ENCODE measurements around the gene KHK.
"Not testable (repeated sequence)": the region's sequence is repeated elsewhere in the genome, so short reads cannot be mapped to it uniquely, and the experiment has no call there.

KHK gene

DNA sequence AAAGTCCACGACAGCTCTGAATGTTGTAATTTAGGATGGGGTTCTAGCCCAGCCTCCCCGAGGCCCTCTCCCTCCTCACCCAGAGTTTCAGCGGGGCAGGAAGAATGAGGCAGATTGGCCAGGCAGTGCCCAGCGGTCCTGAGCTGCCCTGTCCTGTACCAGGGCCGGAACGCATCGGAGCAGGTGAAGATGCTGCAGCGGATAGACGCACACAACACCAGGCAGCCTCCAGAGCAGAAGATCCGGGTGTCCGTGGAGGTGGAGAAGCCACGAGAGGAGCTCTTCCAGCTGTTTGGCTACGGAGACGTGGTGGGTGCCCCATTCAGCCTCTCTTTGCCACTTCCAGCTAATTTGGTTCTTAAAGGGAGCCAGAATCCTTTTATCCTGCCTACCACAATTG, 10.8 kb downstream of the KHK start:
- no peak for DNase-seq

DNA sequence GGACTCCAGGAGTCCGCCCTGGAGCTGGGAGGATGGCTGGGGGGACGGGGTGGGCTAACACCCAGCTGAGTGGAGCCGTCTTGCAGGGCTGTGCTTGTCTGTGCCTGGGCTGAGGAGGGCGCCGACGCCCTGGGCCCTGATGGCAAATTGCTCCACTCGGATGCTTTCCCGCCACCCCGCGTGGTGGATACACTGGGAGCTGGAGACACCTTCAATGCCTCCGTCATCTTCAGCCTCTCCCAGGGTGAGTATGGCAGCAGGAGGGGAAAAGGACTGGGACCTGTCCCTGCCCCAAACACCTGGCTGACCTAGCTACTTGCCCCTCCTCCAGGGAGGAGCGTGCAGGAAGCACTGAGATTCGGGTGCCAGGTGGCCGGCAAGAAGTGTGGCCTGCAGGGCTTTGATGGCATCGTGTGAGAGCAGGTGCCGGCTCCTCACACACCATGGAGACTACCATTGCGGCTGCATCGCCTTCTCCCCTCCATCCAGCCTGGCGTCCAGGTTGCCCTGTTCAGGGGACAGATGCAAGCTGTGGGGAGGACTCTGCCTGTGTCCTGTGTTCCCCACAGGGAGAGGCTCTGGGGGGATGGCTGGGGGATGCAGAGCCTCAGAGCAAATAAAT, 12.9 kb downstream of the KHK start:
- no peak for DNase-seq

DNA sequence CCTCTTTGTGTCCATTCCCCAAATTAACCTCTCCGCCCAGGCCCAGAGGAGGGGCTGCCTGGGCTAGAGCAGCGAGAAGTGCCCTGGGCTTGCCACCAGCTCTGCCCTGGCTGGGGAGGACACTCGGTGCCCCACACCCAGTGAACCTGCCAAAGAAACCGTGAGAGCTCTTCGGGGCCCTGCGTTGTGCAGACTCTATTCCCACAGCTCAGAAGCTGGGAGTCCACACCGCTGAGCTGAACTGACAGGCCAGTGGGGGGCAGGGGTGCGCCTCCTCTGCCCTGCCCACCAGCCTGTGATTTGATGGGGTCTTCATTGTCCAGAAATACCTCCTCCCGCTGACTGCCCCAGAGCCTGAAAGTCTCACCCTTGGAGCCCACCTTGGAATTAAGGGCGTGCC, 13.5 kb downstream of the KHK start:
- DNase-seq, result no peak

DNA sequence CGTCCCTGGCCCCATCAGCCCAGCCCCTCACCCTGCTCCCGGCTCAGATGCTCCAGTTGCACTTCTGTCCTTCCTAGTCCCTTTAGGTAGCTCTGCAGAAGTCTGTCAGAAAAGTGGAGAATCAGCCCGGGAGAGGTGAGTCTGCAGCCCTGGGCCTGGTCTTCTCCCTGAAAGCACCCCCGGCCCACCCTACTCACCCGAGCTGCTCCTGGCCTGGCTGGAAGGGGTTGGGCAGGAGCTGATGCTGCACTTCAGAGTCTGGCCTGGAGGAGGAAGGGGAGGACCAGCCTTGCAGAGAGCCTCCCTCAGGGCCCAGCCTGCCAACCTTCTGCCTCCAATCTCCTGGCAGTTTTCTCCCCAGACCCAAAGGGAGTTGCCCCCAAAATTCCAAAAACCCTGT, 15.8 kb downstream of the KHK start:
- DNase-seq, result no peak

DNA sequence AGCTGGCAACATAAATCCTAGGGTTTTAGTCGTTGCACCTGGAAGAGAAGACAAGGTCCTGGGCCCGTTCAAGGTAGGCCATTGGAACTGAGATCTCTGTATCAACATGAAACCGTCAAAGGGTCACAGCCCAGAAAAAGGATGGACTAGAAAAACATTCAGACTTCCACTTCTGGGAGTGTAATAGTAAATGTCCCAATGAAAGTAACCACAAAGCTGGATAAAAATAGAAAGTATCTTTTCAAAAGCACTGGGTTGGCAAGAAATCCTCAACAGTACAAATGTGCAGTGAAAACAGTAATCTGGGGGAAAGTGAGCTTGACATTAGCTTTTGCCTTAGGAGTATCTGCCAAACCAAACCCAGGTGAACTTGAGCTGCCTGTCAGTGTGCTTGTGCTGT, 19.4 kb downstream of the KHK start:
- no peak for DNase-seq

DNA sequence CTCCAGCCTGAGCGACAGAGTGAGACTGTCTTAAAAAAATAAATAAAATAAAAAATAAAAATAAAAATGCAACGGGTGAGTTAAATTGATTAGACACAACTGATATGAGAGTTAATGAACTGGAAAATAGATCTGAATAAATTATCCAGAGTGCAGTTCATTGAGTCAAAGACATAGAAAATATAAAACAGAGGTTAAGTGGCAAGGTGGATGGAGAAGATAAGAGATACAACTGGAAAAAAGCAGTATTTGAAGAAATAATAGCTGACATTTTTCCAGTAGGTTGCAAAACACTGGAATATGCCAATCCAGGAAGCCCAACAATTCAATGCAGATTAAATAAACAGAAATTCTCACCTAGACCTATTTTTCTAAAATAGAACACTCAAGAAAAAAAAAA, 21.6 kb downstream of the KHK start:
- DNase-seq, result no peak

DNA sequence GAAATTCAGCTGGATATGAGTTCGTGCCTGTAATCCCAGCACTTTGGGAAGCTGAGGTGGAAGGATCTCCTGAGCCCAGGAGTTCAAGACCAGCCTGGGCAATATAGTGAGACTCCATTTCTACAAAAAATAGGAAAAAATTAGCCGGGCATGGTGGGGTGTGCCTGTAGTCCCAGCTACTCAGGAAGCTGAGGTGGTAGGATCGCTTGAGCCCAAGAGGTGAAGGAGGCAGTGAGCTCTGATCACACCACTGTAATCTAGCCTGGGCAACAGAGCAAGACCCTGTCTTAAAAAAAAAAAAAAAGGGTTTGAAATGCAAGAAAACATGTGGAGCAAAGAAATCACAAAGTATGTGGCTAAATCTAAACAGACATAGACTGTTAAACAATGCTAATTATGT, 22.5 kb downstream of the KHK start:
- DNase-seq, result no peak

DNA sequence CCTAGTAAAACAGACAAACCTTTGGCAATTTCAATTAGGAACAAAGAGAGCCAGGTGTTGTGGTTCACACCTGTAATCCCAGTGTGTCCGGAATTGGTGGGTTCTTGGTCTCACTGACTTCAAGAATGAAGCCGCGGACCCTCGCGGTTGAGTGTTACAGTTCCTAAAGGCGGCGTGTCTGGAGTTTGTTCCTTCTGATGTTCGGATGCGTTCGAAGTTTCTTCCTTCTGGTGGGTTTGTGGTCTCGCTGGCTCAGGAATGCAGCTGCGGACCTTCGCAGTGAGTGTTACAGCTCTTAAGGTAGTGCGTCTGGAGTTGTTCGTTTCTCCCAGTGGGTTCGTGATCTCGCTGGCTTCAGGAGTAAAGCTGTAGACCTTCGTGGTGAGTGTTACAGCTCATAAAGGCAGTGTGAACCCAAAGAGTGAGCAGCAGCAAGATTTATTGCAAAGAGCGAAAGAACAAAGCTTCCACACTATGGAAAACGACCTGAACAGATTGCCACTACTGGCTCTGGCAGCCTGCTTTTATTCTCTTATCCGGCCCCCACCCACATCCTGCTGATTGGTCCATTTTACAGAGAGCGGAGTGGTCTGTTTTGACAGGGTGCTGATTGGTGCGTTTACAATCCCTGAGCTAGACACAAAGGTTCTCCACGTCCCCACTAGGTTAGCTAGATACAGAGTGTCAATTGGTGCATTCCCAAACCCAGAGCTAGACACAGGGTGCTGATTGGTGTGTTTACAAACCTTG, 24.2 kb downstream of the KHK start:
- DNase-seq, result not testable (repeated sequence)

DNA sequence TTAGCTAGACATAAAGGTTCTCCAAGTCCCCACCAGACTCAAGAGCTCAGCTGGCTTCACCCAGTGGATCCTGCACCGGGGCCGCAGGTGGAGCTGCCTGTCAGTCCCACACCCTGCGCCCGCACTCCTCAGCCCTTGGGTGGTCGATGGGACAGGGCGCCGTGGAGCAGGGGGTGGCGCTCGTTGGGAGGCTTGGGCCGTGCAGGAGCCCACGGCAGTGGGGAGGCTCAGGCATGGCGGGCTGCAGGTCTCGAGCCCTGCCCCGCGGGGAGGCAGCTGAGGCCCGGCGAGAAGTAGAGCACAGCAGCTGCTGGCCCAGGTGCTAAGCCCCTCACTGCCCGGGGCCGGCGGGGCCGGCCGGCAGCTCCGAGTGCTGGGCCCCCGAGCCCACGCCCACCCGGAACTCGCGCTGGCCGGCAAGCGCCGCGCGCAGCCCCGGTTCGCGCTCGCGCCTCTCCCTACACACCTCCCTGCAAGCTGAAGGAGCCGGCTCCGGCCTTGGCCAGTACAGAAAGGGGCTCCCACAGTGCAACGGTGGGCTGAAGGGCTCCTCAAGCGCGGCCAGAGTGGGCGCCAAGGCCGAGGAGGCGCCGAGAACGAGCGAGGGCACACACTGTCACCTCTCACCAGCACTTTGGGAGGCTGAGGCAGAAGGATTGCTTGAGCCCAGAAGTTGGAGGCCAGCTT, 25.0 kb downstream of the KHK start:
- not testable (repeated sequence) for DNase-seq

DNA sequence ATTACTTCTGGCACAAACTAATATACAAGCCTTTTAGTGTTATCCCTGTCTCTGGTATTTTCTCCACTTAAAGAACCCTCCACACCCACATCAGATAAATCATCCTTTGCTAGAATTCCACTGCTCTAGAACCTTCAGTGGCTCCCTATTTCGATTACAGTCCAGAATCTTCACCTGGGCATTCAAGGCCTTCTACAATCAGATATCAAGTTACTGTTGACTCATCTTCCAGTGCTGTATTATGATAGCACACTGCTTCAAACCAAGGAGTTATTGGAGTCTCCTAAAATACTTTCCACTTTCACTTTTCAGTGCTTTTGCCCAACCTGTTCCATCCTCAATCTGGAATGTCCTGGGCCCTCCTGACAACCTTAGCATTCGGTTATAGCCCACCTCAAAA, 28.9 kb downstream of the KHK start:
- no peak for DNase-seq

DNA sequence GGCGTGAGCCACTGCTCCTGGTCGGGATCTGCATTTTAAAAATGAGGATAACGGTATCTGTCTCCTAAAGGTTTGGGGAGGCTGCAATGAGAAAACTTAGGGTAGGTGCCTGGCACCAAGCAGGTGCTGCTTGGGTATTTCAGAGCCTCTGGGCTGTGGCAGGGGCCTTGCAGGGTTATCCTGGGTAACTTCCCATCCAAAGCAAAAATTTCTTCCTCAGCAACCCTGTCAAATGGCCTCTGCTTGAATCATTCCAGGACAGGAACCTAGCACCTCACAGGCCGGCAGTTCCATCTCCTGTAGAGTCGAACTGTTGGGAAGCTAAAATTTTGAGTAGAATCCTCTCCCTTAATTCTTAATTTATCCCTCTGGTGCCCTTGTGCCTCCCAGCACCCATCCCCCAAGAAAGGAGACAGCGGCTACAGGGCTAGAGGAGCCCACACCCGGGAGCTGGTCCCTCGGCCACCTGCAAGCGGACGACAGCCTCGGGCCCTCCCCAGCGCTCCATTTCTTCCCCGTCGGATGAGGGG, 31.5 kb downstream of the KHK start:
- DNase-seq, result no peak

DNA sequence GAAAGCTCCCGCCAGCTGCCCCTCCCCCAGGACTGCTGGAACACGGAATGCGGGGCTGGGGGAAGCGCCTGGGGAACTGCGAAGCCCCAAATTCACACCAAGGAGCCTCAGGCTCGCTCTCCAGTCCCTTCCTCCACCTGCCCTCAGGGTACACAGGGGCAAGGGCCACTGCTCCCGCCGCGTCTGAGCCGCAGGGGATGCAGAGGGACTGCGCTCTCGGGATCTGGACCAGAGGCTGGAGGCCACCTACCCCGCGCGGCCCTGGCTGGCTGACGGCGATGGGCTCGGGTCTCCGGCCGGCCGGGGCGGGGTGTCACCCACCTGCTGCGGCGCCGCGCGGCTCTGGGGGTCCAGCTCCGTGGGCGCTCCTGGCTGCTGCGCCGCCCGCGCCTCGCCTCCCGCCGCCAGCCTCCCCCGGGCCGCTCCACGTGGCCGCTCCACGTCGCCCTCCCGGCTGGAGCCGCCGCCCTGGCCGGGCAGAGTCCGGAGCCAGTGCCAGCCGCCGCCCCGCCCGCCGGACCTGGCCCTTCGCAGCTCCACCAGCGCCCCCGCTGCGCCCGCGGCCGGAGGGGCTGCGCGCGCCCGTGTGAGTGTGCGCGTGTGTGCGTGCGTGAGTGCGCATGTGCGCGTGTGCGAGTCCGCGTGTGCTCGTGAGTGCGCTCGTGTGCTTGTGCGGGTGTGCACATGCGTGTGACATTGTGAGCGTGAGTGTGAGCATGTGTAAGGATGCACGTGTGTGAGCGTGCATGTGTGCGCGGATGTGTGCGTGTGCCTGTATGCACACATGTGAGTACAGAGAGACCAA, 32.2 kb downstream of the KHK start, which contains the start of gene CGREF1:
Gene CGREF1, minus strand, starts transcription at position 604 of the 805 bp plus-strand sequence. CDS start 14,762 bp downstream, outside the sequence.
- peak; percentile 15 to 23 for DNase-seq

DNA sequence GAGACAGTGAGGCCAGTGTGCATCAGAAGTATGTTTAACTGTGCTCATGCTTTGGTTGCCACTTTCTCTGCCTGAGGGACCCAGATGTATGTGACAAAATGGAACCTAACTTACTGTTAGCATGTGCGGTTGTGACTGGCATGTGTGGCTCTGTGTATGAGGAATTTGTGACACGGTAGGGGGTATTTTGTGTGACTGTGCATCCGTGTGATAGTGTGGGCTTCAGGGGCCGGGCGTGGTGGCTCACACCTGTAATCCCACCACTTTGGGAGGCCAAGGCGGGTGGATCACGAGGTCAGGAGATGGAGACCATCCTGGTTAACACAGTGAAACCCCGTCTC, 32.7 kb downstream of the KHK start:
- not testable (repeated sequence) for DNase-seq

DNA sequence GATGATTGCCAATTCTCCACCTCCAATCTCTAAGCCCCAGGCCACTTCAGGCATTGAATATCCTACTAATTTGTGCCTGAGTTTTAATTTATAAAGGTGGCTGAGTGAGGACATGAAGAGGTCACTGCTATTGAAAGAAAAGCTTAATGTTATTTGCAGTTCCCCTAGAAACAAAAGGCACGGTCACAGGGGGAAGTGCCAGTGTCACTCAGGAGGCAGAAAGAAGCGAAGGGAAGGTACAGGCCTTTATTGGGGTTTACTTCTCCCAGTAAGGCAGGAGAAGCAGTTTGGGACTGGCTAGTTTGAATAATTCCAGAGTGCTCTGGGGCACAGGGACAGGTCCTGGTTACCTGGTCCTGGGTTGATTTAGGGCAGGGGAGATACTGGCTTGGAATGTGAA, 35.3 kb downstream of the KHK start:
- DNase-seq, result no peak

DNA sequence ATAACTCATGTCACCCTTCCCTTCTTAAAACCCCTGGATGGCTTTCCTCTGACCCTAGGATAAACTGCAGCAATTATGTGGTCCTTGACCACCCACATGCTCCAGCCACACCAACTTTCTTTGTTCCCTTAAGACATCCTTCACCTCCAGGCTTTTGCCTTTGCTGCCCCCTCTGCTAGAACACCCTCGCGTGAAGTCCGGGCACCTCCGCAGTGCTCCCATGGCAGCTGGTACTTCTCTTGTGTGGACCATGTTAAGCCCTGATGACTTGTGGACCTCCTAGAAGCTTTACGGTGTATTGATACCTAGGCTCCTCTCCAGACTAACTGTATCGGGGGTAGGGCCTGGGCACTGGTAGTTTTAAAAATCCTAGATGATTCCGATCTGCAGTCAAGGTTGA, 36.2 kb downstream of the KHK start:
- DNase-seq, result no peak

DNA sequence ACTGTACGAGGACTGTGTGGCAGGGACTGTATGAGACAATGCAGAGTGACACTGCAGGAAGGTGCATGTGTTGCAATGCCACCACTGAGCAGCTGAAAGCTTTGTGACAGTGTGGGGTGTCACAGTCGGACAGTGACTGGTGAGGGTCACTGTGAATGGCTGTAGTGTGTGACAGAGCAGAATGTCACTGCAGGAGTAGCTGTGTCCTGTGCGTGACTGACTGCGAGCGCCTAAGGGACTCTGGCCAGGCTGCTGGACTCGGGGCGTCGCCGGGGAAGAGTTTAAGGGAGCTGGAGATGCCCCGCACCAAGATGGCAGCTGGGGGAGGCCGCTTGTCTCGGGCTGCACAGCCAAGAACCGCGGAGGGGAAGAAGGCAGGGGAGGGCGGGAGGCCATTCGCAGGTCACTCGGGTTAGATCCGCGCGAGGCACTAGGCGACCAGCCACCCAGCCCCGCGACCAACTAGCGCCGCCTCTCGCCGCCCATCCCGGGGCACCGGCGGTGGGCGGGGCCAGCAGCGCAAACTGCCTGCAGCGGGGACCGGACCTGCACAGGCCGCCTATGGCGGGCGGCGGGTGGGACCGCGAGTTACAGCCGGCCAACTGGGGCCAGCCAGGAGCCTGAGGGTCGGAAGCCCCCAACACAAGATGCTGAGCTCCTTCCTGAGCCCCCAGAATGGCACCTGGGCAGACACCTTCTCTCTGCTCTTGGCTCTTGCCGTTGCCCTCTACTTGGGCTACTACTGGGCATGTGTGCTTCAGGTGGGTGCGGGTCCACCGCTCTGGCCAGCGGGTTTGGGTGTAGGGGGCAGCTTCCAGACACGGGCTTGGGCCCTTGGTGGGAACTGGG, 37.0 kb downstream of the KHK start, which contains the start of gene ABHD1:
Gene ABHD1, plus strand, starts transcription at position 514 of the 849 bp plus-strand sequence. Its CDS starts 134 bp downstream, at position 648.
- DNase-seq, result peak; percentile 62 to 71

DNA sequence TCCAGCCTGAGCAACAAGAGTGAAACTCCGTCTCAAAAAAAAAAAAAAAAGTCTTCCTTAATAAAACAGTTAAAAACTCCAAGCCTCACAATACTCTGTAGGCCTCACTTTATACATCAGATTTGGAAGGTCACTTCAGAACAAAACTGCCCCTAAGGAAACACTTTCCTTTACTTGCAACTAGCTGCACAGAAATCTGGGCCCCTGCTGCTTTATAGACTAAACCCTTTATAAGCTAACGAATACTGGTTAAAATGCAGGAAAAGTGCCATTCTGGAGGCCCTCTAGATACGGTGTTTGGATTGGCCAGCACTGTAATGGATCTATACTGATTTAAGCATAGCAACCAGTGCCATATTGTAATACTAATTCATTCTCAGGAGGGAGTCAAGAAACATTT, 38.5 kb downstream of the KHK start:
- DNase-seq, result no peak

DNA sequence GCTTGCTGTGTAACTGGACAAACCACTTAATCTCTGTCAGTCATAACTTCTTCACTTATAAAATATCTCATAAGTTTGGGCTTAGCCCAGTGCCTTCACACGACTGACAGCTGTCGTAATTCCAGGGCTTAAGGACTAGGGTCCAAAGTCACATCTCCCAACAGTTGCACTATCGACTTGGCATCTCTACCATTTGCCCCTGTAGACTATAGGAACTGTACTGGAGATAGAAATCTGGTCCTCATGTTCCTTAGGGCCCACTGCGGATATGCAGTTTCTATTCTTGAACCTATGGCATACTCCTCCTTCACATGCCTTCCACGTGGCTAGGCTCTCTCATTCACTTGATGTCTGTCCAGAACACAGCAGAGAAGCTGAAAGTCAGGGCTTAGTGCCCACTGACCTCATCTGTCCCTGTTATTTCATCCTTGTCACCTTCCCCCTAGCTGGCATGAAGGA, 39.7 kb downstream of the KHK start:
- DNase-seq, result no peak

DNA sequence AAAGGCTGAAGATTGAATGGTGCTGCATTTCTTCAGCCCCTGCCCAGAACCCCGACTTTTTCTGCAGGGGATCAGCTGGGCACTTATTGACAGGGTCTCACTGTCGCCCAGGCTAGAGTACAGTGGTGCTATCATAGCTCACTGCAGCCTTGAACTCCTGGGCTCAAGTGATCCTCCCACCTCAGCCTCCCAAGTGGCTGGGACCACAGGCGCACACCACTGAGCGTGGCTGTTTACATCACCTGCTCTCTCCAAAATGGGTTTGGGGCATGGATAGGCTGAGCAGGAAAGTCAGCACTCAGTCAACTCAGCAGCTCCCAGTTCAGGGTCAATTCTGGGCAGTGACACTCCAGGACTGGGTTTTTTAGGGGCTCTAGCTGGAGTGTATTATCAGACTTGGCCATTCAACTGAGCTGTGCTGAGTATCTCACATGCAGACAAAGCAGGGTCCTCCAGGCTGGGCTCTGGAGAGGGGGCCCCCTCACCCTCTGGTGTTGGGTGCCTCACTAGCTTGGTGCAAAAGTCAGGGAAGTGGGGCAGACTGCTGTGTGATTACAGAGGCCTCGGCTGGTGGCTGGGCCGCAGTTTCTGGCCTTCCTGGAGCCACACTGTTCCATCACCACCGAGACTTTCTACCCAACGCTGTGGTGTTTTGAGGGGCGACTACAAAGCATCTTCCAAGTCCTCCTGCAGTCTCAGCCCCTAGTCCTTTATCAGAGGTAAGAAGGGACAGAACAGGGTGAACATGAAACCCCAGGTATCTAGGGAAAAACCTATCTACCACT, 41.5 kb downstream of the KHK start:
- DNase-seq, result no peak

DNA sequence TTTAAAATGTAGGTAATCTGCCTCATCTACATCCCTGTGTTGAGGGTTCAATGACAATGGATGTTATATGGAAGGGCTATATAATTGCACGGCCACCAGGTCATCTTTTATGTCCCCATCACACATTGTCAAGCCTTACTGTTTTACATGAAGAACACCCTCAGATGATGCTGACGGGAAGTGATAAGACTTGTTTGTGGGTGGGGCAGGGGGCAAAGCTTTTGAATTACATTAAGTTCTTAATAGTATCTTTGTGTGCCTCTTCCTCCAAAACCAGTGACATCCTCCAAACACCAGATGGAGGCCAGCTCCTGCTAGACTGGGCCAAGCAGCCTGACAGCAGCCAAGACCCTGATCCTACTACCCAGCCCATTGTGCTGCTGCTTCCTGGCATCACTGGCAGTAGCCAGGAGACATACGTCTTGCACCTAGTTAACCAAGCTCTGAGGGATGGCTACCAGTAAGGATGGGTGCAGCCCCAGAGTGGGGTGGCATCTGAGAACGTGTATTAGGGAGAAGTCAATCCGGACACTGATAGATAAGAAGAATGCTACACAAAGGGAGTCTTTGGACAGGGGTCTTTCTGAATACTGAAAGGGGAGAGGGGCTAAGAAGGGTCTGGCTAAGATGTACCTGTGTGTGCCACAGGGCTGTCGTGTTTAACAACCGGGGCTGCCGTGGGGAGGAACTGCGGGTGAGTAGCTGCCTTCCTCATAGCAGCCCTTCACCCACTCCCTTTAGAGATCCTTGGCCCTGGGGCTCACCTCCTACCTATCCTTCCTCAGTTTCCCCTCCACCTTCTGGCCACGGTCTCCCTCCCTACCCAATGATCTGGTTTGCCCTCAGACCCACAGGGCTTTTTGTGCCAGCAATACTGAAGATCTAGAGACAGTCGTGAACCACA, 42.3 kb downstream of the KHK start:
- DNase-seq, result no peak
